ENCODE results near the gene PFDN1.

DNA sequence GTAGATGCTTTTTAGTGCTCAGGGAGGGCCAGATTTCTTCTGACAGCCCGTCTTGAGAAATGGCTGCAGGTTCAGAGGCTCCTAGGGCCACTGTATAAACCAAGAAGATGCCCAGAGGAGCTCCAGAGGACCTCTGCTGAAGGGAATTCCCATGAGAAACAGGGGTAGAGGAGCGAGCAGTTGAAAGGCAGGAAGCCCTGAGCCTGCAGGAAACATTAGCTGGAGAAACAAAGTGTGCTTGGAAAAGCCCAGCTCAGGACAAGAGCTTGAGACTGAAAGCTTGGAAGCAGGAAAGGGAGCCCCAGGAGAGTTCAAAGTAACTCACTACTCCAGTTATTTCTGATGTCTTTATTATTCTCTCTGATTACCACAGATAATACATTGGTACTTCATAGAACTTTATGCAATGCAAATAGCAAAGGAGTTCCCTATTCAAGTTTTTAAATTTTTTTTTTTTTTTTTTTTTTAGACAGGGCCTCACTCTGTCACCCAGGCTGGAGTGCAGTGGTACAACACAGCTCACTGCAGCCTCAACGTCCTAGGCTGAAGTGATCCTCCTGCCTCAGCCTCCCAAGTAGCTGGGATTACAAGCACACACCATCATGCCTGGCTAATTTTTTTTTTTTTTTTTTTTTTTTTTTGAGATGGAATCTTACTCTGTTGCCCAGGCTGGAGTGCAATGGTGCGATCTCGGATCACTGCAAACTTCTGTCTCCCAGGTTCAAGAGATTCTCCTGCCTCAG is 27.0 kb upstream of the PFDN1 start:
- TF ChIP-seq SIN3A (IDR thresholded peaks at IDR 0.05; ENCODE audit: borderline replicate concordance, insufficient read depth, low read depth, low read length), result no peak
- TF ChIP-seq, protein P1, sequence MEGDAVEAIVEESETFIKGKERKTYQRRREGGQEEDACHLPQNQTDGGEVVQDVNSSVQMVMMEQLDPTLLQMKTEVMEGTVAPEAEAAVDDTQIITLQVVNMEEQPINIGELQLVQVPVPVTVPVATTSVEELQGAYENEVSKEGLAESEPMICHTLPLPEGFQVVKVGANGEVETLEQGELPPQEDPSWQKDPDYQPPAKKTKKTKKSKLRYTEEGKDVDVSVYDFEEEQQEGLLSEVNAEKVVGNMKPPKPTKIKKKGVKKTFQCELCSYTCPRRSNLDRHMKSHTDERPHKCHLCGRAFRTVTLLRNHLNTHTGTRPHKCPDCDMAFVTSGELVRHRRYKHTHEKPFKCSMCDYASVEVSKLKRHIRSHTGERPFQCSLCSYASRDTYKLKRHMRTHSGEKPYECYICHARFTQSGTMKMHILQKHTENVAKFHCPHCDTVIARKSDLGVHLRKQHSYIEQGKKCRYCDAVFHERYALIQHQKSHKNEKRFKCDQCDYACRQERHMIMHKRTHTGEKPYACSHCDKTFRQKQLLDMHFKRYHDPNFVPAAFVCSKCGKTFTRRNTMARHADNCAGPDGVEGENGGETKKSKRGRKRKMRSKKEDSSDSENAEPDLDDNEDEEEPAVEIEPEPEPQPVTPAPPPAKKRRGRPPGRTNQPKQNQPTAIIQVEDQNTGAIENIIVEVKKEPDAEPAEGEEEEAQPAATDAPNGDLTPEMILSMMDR (IDR thresholded peaks at IDR 0.05), result no peak
- TF ChIP-seq, protein P2, sequence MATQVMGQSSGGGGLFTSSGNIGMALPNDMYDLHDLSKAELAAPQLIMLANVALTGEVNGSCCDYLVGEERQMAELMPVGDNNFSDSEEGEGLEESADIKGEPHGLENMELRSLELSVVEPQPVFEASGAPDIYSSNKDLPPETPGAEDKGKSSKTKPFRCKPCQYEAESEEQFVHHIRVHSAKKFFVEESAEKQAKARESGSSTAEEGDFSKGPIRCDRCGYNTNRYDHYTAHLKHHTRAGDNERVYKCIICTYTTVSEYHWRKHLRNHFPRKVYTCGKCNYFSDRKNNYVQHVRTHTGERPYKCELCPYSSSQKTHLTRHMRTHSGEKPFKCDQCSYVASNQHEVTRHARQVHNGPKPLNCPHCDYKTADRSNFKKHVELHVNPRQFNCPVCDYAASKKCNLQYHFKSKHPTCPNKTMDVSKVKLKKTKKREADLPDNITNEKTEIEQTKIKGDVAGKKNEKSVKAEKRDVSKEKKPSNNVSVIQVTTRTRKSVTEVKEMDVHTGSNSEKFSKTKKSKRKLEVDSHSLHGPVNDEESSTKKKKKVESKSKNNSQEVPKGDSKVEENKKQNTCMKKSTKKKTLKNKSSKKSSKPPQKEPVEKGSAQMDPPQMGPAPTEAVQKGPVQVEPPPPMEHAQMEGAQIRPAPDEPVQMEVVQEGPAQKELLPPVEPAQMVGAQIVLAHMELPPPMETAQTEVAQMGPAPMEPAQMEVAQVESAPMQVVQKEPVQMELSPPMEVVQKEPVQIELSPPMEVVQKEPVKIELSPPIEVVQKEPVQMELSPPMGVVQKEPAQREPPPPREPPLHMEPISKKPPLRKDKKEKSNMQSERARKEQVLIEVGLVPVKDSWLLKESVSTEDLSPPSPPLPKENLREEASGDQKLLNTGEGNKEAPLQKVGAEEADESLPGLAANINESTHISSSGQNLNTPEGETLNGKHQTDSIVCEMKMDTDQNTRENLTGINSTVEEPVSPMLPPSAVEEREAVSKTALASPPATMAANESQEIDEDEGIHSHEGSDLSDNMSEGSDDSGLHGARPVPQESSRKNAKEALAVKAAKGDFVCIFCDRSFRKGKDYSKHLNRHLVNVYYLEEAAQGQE (IDR thresholded peaks at IDR 0.05; ENCODE audit: insufficient read depth in 1 of 2, low read depth in 2 of 2, low read length in 1 of 2), result no peak
- TF ChIP-seq TCF7L2 (IDR thresholded peaks at IDR 0.05; ENCODE audit: low read depth, low read length), result no peak
- TF ChIP-seq POLR2AphosphoS5 (IDR thresholded peaks at IDR 0.05; ENCODE audit: low read depth, low read length), result no peak
